Neuron (in vitro differentiated cells): ENCODE measurements around the gene GPR87.

Experiments used
- H2AFZ ChIP-seq: one replicate; pipeline ENCODE4 v1.6.1; 2013; ENCODE audit warnings: low read depth, mild to moderate bottlenecking, inconsistent platforms, low read length, moderate library complexity
- H3K27me3 ChIP-seq: one replicate; pipeline ENCODE4 v1.6.1; 2013; ENCODE audit warnings: low read length; ENCODE audit not compliant: insufficient read depth
- H3K36me3 ChIP-seq: one replicate; pipeline ENCODE4 v1.6.1; 2013; ENCODE audit warnings: low read length; ENCODE audit not compliant: insufficient read depth
- H3K4me1 ChIP-seq: one replicate; pipeline ENCODE4 v1.6.1; 2013; ENCODE audit warnings: low read length; ENCODE audit not compliant: insufficient read depth
- H3K4me3 ChIP-seq: 2 replicates; pipeline ENCODE4 v1.5.1; 2013; ENCODE audit warnings: mild to moderate bottlenecking, low read length, moderate library complexity
- H3K9me3 ChIP-seq: one replicate; pipeline ENCODE4 v1.6.1; 2013; ENCODE audit warnings: low read length

Gene GPR87

GRCh38 chr3:151267066-151267465, 49.6 kb downstream of the GPR87 start:
- Histone ChIP-seq H3K4me3 (no peak overlapping the region), H3K27me3 (no peaks in the 10 kb centered on the region), H3K9me3 (no peaks in the 10 kb centered on the region), H3K36me3 (no peaks in the 10 kb centered on the region), H2AFZ (no peak overlapping the region), H3K4me1 (peaks cover 13% of the 10 kb centered on the region)

GRCh38 chr3:151265866-151266265, 50.8 kb downstream of the GPR87 start:
- Histone ChIP-seq H2AFZ (no peak overlapping the region), H3K4me1 (peaks cover 13% of the 10 kb centered on the region), H3K27me3 (no peaks in the 10 kb centered on the region), H3K36me3 (no peaks in the 10 kb centered on the region), H3K4me3 (no peak overlapping the region), H3K9me3 (no peaks in the 10 kb centered on the region)

GRCh38 chr3:151265166-151265565, 51.5 kb downstream of the GPR87 start:
- H3K27me3 ChIP-seq = no peaks in the 10 kb centered on the region
- H3K36me3 ChIP-seq = no peaks in the 10 kb centered on the region
- no peaks in the 10 kb centered on the region for H3K9me3 ChIP-seq
- H3K4me3 ChIP-seq = no peak overlapping the region
- H2AFZ ChIP-seq = no peak overlapping the region
- H3K4me1 ChIP-seq = peaks cover 11% of the 10 kb centered on the region

GRCh38 chr3:151264605-151265004, 52.0 kb downstream of the GPR87 start:
- Histone ChIP-seq H3K4me1 (peaks cover 11% of the 10 kb centered on the region), H3K9me3 (no peaks in the 10 kb centered on the region), H2AFZ (no peak overlapping the region), H3K36me3 (no peaks in the 10 kb centered on the region), H3K27me3 (no peaks in the 10 kb centered on the region), H3K4me3 (no peak overlapping the region)

GRCh38 chr3:151262871-151263525, 53.6 kb downstream of the GPR87 start:
- Histone ChIP-seq H3K27me3 (no peaks in the 10 kb centered on the region), H3K4me1 (peaks cover 11% of the 10 kb centered on the region), H3K9me3 (no peaks in the 10 kb centered on the region), H3K36me3 (no peaks in the 10 kb centered on the region), H2AFZ (no peak overlapping the region), H3K4me3 (no peak overlapping the region)

- H3K9me3 ChIP-seq = no peaks in the 10 kb centered on the region
- no peak overlapping the region for H3K4me3 ChIP-seq
- no peaks in the 10 kb centered on the region for H3K27me3 ChIP-seq
- no peak overlapping the region for H2AFZ ChIP-seq
- H3K36me3 ChIP-seq = no peaks in the 10 kb centered on the region
- no peaks in the 10 kb centered on the region for H3K4me1 ChIP-seq
Measured at GRCh38 chr3:151259664-151260063, 57.0 kb downstream of the GPR87 start.

GRCh38 chr3:151256749-151257148, 59.9 kb downstream of the GPR87 start:
- no peaks in the 10 kb centered on the region for H3K9me3 ChIP-seq
- H2AFZ ChIP-seq = no peak overlapping the region
- no peak overlapping the region for H3K4me3 ChIP-seq
- H3K36me3 ChIP-seq = no peaks in the 10 kb centered on the region
- H3K4me1 ChIP-seq = no peaks in the 10 kb centered on the region
- no peaks in the 10 kb centered on the region for H3K27me3 ChIP-seq

- Histone ChIP-seq H3K27me3 (no peaks in the 10 kb centered on the region), H3K36me3 (no peaks in the 10 kb centered on the region), H3K4me3 (no peak overlapping the region), H3K4me1 (no peaks in the 10 kb centered on the region), H3K9me3 (no peaks in the 10 kb centered on the region), H2AFZ (no peak overlapping the region)
Measured at GRCh38 chr3:151248772-151249337, 67.8 kb downstream of the GPR87 start.
